Liver (tissue), 9 donors: ENCODE results near the gene EXO1. TPM values are rescaled to one million over a fixed set of nuclear protein-coding genes. Genes with fewer than 3 reads are reported as not detected.
A peak's percentile ranks its signal among the peaks of the same experiment; 100 is the strongest.

Experiments used
- DNase-seq: peaks from one replicate; pipeline ENCODE4 v3.0.0-alpha.2; 2017; ENCODE audit warnings: low spot score
- H3K27ac ChIP-seq, 2 donors: one replicate each; pipeline ENCODE4 v1.7.0; 2013; ENCODE audit warnings: inconsistent platforms in 2 of 2, low read length in 2 of 2, control low read depth in 1 of 2, low read depth in 1 of 2, mild to moderate bottlenecking in 1 of 2
- H3K27me3 ChIP-seq, 4 donors: one replicate each; pipeline versions ENCODE4 v1.6.1 to v1.7.0; 2013; ENCODE audit warnings: low read length in 3 of 4, inconsistent platforms in 1 of 4, mild to moderate bottlenecking in 1 of 4, moderate library complexity in 1 of 4; ENCODE audit not compliant: control insufficient read depth in 4 of 4, insufficient read depth in 4 of 4
- H3K36me3 ChIP-seq, 4 donors: one replicate each; pipeline versions ENCODE4 v1.6.1 to v1.7.0; 2013; ENCODE audit warnings: low read length in 3 of 4, mild to moderate bottlenecking in 3 of 4, low read depth in 1 of 4, moderate library complexity in 1 of 4; ENCODE audit not compliant: control insufficient read depth in 4 of 4, insufficient read depth in 3 of 4
- H3K4me1 ChIP-seq, 4 donors: one replicate each; pipeline versions ENCODE4 v1.6.1 to v1.7.0; 2013; ENCODE audit warnings: low read length in 3 of 4, mild to moderate bottlenecking in 3 of 4, moderate library complexity in 1 of 4; ENCODE audit not compliant: control insufficient read depth in 4 of 4, insufficient read depth in 4 of 4
- H3K4me3 ChIP-seq, 3 donors: one replicate each; pipeline versions ENCODE4 v1.6.1 to v1.7.0; 2013; ENCODE audit warnings: low read length in 3 of 3, control low read depth in 1 of 3, low read depth in 1 of 3, mild to moderate bottlenecking in 1 of 3
- H3K9ac ChIP-seq, 2 donors: one replicate each; pipeline ENCODE4 v1.7.0; 2013; ENCODE audit warnings: low read length in 2 of 2, mild to moderate bottlenecking in 2 of 2, moderate library complexity in 2 of 2, control low read depth in 1 of 2, low read depth in 1 of 2
- H3K9me3 ChIP-seq, 4 donors: one replicate each; pipeline versions ENCODE4 v1.6.1 to v1.7.0; 2013; ENCODE audit warnings: low read length in 3 of 4; ENCODE audit not compliant: control insufficient read depth in 4 of 4
- EGR1 ChIP-seq, 2 donors: IDR thresholded peaks; 2 replicates each; pipeline ENCODE4 v1.6.1; 2016 to 2018; ENCODE audit warnings: antibody characterized with exemption in 2 of 2, low read depth in 2 of 2
- GABPA ChIP-seq, 2 donors: IDR thresholded peaks in 1 of 2; conservative IDR thresholded peaks in 1 of 2; 2 replicates each; pipeline ENCODE4 v1.6.1; 2016; ENCODE audit warnings: antibody characterized with exemption in 2 of 2, mild to moderate bottlenecking in 1 of 2, moderate library complexity in 1 of 2
- HNF4A ChIP-seq, 2 donors: conservative IDR thresholded peaks; 2 replicates each; pipeline ENCODE4 v1.6.1; 2016; ENCODE audit warnings: antibody characterized with exemption in 2 of 2, mild to moderate bottlenecking in 2 of 2
- HNF4G ChIP-seq: IDR thresholded peaks from 2 replicates; pipeline ENCODE4 v1.6.1; 2016; ENCODE audit warnings: antibody characterized with exemption
- JUND ChIP-seq, 2 donors: IDR thresholded peaks; 2 replicates each; pipeline ENCODE4 v1.6.1; 2016; ENCODE audit warnings: antibody characterized with exemption in 2 of 2
- RAD21 ChIP-seq, 2 donors: IDR thresholded peaks; 2 replicates each; pipeline ENCODE4 v1.6.1; 2016; ENCODE audit warnings: antibody characterized with exemption in 2 of 2, mild to moderate bottlenecking in 2 of 2
- RXRA ChIP-seq, 2 donors: IDR thresholded peaks; 2 replicates each; pipeline ENCODE4 v1.6.1; 2017 to 2018; ENCODE audit warnings: antibody characterized with exemption in 2 of 2, mild to moderate bottlenecking in 1 of 2
- WGBS: extraction: QIAGEN DNeasy Blood & Tissue Kit; methylation state at CpG from one replicate; pipeline ENCODE4 v1.1.7; 2013; 5-methylcytosine and 5-hydroxymethylcytosine counted together
- polyA plus RNA-seq, 2 donors: library from polyadenylated mRNA; stranded (reverse) in 1 of 2; unstranded in 1 of 2; fragments of 200-250 nt in 1 of 2; fragments of >200 nt in 1 of 2; fragmentation: Nextera tagmentation in 1 of 2; extraction: Ambion mirVana in 1 of 2; gene quantifications; one replicate each; pipeline versions ENCODE4 v1.2.1 to v1.2.3, GENCODE V29; 2013 to 2015
- total RNA-seq, 2 donors: library from RNA; depleted of rRNA; stranded (reverse); fragments of >200 nt; gene quantifications; one replicate each; pipeline ENCODE4 v1.2.3, GENCODE V29; 2014
- TF ChIP-seq, protein P1 (sequence below): IDR thresholded peaks from 2 replicates; pipeline ENCODE4 v1.6.1; 2016; ENCODE audit warnings: antibody characterized with exemption
- TF ChIP-seq, protein P2 (sequence below): IDR thresholded peaks from 2 replicates; pipeline ENCODE4 v1.6.1; 2016; ENCODE audit warnings: antibody characterized with exemption, mild to moderate bottlenecking
- TF ChIP-seq, protein P3 (sequence below): IDR thresholded peaks from 2 replicates; pipeline ENCODE4 v1.6.1; 2016; ENCODE audit warnings: antibody characterized with exemption
- donor health status: healthy.
- donor health status: healthy.
- donor health status: healthy.
- donor health status: healthy.
- donor health status: healthy.

The EXO1 gene
- total and polyA plus RNA-seq, 4 donors, result 0.25 to 16.2 (median 0.48) TPM

DNA sequence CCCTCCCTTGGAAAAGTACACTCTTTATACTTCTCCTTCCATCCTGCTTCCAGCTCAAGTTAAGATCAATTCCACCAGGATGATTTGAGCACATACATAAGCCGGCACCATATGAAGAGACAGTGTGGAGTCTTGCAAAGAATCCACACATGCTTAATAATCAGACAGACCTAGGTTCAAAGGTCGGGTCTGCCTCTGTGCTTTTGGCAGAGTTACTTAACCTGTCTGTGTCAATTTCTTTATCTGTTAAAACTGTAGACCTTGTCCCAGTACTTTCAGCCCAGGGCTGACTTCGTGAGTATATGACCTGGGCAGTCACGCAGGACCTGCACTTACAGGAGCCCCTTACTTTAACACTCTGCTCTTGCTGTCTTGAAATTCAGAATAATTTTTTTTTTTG lies 79.3 kb downstream of the EXO1 start:
- no peak for DNase-seq
- Histone ChIP-seq H3K4me1 (no peaks in the 10 kb centered on the region), H3K27me3 (no peaks in the 10 kb centered on the region), H3K9me3 (no peaks in the 10 kb centered on the region), H3K4me3 (no peak overlapping the region), H3K27ac (no peak overlapping the region), H3K36me3 (no peaks in the 10 kb centered on the region), H3K9ac (no peak overlapping the region)
- TF ChIP-seq RXRA (IDR thresholded peaks at IDR 0.05) (peak in 1 of 2 donors; percentile 51), JUND (IDR thresholded peaks at IDR 0.05) (no peak), HNF4A (conservative IDR thresholded peaks at IDR 0.05) (peak; percentile 68 to 85)
- TF ChIP-seq, protein P1, sequence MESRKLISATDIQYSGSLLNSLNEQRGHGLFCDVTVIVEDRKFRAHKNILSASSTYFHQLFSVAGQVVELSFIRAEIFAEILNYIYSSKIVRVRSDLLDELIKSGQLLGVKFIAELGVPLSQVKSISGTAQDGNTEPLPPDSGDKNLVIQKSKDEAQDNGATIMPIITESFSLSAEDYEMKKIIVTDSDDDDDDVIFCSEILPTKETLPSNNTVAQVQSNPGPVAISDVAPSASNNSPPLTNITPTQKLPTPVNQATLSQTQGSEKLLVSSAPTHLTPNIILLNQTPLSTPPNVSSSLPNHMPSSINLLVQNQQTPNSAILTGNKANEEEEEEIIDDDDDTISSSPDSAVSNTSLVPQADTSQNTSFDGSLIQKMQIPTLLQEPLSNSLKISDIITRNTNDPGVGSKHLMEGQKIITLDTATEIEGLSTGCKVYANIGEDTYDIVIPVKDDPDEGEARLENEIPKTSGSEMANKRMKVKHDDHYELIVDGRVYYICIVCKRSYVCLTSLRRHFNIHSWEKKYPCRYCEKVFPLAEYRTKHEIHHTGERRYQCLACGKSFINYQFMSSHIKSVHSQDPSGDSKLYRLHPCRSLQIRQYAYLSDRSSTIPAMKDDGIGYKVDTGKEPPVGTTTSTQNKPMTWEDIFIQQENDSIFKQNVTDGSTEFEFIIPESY, result no peak
- 24% methylated on average over 4 of the region's 4 CpGs for WGBS

DNA sequence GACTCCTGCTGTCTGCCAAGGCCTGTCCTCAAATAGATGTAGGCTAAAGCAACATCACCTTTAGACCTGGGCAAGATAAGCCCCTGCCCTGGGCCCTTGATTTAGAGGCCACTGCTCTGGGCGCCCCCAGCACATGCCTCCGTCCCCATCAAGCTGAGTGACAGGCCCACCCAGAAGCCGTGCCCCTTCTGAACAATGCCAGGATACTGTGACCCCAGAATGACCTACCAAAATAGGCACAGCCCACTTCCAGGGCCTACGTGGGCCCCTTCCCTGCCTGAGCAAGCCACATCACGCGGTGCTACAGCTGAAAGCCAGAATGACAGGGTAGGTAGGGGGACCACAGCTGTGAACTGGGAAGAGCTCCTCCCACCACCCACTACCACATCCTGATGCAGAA lies 84.8 kb downstream of the EXO1 start:
- 42% methylated on average over 6 of the region's 6 CpGs for WGBS
- Histone ChIP-seq H3K9me3 (no peaks in the 10 kb centered on the region), H3K36me3 (no peaks in the 10 kb centered on the region), H3K9ac (no peak overlapping the region), H3K27me3 (no peaks in the 10 kb centered on the region), H3K27ac (no peak overlapping the region), H3K4me1 (no peaks in the 10 kb centered on the region), H3K4me3 (no peak overlapping the region)
- TF ChIP-seq GABPA (IDR thresholded peaks at IDR 0.05 in 1 of 2, conservative IDR thresholded peaks at IDR 0.05 in 1 of 2) (no peak), RAD21 (IDR thresholded peaks at IDR 0.05) (no peak), EGR1 (IDR thresholded peaks at IDR 0.05; ENCODE audit: low read depth in 2 of 2) (no peak), JUND (IDR thresholded peaks at IDR 0.05) (no peak)
- TF ChIP-seq, protein P2, sequence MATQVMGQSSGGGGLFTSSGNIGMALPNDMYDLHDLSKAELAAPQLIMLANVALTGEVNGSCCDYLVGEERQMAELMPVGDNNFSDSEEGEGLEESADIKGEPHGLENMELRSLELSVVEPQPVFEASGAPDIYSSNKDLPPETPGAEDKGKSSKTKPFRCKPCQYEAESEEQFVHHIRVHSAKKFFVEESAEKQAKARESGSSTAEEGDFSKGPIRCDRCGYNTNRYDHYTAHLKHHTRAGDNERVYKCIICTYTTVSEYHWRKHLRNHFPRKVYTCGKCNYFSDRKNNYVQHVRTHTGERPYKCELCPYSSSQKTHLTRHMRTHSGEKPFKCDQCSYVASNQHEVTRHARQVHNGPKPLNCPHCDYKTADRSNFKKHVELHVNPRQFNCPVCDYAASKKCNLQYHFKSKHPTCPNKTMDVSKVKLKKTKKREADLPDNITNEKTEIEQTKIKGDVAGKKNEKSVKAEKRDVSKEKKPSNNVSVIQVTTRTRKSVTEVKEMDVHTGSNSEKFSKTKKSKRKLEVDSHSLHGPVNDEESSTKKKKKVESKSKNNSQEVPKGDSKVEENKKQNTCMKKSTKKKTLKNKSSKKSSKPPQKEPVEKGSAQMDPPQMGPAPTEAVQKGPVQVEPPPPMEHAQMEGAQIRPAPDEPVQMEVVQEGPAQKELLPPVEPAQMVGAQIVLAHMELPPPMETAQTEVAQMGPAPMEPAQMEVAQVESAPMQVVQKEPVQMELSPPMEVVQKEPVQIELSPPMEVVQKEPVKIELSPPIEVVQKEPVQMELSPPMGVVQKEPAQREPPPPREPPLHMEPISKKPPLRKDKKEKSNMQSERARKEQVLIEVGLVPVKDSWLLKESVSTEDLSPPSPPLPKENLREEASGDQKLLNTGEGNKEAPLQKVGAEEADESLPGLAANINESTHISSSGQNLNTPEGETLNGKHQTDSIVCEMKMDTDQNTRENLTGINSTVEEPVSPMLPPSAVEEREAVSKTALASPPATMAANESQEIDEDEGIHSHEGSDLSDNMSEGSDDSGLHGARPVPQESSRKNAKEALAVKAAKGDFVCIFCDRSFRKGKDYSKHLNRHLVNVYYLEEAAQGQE, result no peak
- TF ChIP-seq, protein P3, sequence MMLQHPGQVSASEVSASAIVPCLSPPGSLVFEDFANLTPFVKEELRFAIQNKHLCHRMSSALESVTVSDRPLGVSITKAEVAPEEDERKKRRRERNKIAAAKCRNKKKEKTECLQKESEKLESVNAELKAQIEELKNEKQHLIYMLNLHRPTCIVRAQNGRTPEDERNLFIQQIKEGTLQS, result no peak
- no peak for DNase-seq

DNA sequence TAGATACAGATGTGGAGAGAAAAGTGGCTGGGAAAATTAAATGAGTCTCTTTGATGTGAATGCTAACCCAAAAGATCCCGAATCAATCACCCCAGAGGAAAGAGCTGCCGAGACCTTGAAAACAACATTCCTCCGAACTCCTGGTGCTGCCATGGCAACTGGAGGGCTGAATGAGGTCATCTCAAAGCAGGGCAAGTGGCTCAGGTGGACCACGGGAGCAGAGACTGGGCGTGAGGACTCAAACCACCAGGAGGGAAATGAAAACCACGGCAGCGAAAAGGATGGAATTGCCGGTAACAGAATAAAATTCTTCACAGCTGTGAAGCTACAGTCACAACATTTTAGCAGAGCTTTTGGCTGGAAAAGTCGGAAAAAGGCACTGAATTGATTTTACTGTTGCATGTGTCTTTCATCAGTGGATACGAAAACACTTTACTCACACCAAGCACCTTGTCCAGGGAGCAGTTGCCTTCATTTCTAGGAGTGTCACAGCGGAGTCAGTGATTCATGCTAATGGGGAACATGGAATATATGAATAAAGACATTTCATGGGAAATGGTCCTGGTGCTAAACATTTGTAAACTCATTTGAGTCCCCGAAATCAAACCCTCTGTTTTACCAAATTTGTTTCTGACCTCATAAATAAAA lies 86.3 kb downstream of the EXO1 start:
- WGBS, result 51% methylated on average over 12 of the region's 12 CpGs
- no peaks in the 10 kb centered on the region for H3K4me1 ChIP-seq
- no peaks in the 10 kb centered on the region for H3K36me3 ChIP-seq
- no peaks in the 10 kb centered on the region for H3K9me3 ChIP-seq
- no peak for TF ChIP-seq HNF4G
- H3K9ac ChIP-seq, result no peak overlapping the region
- DNase-seq, result no peak
- H3K27ac ChIP-seq, result no peak overlapping the region
- H3K4me3 ChIP-seq, result no peak overlapping the region
- no peaks in the 10 kb centered on the region for H3K27me3 ChIP-seq
